GM23248 (cell line): ENCODE measurements around the gene CDH19. TPM values are rescaled to one million over a fixed set of nuclear protein-coding genes. Genes with fewer than 3 reads are reported as not detected.

Experiments
- DNase-seq: peaks from one replicate; pipeline ENCODE4 v3.0.0-alpha.2; 2015
- H2AFZ ChIP-seq: fragments of 200-600 bp; sonication (generic); 2 replicates; pipeline ENCODE4 v1.6.1; 2016; ENCODE audit warnings: antibody characterized with exemption
- H3F3A ChIP-seq: fragments of 200-600 bp; sonication (generic); 2 replicates; pipeline ENCODE4 v1.6.1; 2016; ENCODE audit warnings: mild to moderate bottlenecking, antibody characterized with exemption, mixed run types; ENCODE audit not compliant: insufficient read depth
- H3K27ac ChIP-seq: fragments of 200-600 bp; sonication (generic); 2 replicates; pipeline ENCODE4 v1.5.1; 2016; ENCODE audit warnings: mild to moderate bottlenecking
- H3K27me3 ChIP-seq: fragments of 200-600 bp; sonication (generic); replicated peaks from 2 replicates; pipeline ENCODE4 v1.6.1; 2016; ENCODE audit warnings: mild to moderate bottlenecking; ENCODE audit not compliant: insufficient read depth
- H3K36me3 ChIP-seq: fragments of 200-600 bp; sonication (generic); 2 replicates; pipeline ENCODE4 v1.6.1; 2016; ENCODE audit warnings: low read depth, mild to moderate bottlenecking
- H3K4me1 ChIP-seq: fragments of 200-600 bp; sonication (generic); 2 replicates; pipeline ENCODE4 v1.6.1; 2016; ENCODE audit warnings: mild to moderate bottlenecking; ENCODE audit not compliant: insufficient read depth
- H3K4me2 ChIP-seq: fragments of 200-600 bp; sonication (generic); one replicate; pipeline ENCODE4 v1.6.1; 2016; ENCODE audit warnings: mild to moderate bottlenecking; ENCODE audit not compliant: unreplicated experiment
- H3K4me3 ChIP-seq: fragments of 200-600 bp; sonication (generic); 2 replicates; pipeline ENCODE4 v1.5.1; 2016; ENCODE audit warnings: mild to moderate bottlenecking
- H3K79me2 ChIP-seq: fragments of 200-600 bp; sonication (generic); 2 replicates; pipeline ENCODE4 v1.6.1; 2016; ENCODE audit warnings: mild to moderate bottlenecking; ENCODE audit not compliant: insufficient read depth
- H3K9ac ChIP-seq: fragments of 200-600 bp; sonication (generic); 2 replicates; pipeline ENCODE4 v1.6.1; 2016; ENCODE audit warnings: mild to moderate bottlenecking
- H3K9me2 ChIP-seq: fragments of 200-600 bp; sonication (generic); 2 replicates; pipeline ENCODE4 v1.6.1; 2016; ENCODE audit warnings: mixed run types, mild to moderate bottlenecking, moderate library complexity; ENCODE audit not compliant: insufficient read depth
- H3K9me3 ChIP-seq: fragments of 200-600 bp; sonication (generic); one replicate; pipeline ENCODE4 v1.6.1; 2017; ENCODE audit warnings: low read depth
- H4K20me1 ChIP-seq: fragments of 200-600 bp; sonication (generic); 2 replicates; pipeline ENCODE4 v1.6.0; 2016; ENCODE audit not compliant: insufficient read depth
- EZH2 ChIP-seq: fragments of 200-600 bp; sonication (generic); IDR thresholded peaks from 2 replicates; pipeline ENCODE4 v1.6.1; 2018; ENCODE audit warnings: antibody characterized with exemption, mild to moderate bottlenecking; ENCODE audit not compliant: insufficient read depth, poor library complexity, severe bottlenecking
- EZH2phosphoT487 ChIP-seq: fragments of 200-600 bp; sonication (generic); IDR thresholded peaks from 2 replicates; pipeline ENCODE4 v1.6.1; 2018; ENCODE audit warnings: antibody characterized with exemption, moderate library complexity, mild to moderate bottlenecking, low read depth; ENCODE audit not compliant: insufficient read depth
- WGBS, 2 experiments: methylation state at CpG; one replicate each; pipeline ENCODE4 v1.1.6; 2015 to 2017; ENCODE audit warnings: low lambda C conversion rate in 2 of 2, low coverage in 1 of 2; ENCODE audit errors: missing lambda C conversion rate in 2 of 2; 5-methylcytosine and 5-hydroxymethylcytosine counted together
- in situ Hi-C: fragments of 300-500 bp; cut with MboI; formaldehyde crosslinking; loops from 2 replicates; pipeline ENCODE4 v1.15.0; 2020
- polyA plus RNA-seq: library from polyadenylated mRNA; unstranded; fragments of >200 nt; fragmentation: Nextera tagmentation; extraction: Ambion mirVana; gene quantifications from 2 replicates; pipeline ENCODE4 v1.2.1, GENCODE V29; 2016
- total RNA-seq: library from RNA; depleted of rRNA; stranded (reverse); fragments of >200 nt; shearing (Covaris generic); gene quantifications from 2 replicates; pipeline ENCODE4 v1.2.3, GENCODE V29; 2014

The CDH19 gene
- total and polyA plus RNA-seq, 2 experiments from 2014 or later: not detected

DNA sequence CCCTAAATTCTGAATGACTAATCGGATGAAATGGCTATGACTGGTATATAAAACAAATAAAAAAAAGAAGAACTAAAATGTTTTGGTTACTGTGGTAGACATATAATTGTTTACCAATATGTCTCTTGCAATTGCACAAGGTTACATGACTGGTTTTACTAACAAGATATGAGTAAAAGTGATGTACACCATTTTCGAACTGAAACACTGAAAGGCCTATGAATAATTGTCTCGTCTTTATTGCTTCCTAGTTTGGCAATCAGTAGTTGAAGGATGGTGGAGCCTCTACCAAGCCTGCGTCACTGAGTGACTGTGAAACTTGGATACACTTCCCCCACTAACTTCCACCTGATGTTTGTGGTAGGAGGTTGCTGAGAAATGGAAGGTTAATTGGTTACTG is 16.5 kb downstream of the CDH19 start:
- Histone ChIP-seq H3K79me2 (no peaks in the 10 kb centered on the region), H3K9me3 (no peaks in the 10 kb centered on the region), H3K27me3 (no peaks in the 10 kb centered on the region), H3K27ac (no peak overlapping the region), H4K20me1 (no peaks in the 10 kb centered on the region), H3K4me2 (no peak overlapping the region), H3K9ac (no peak overlapping the region), H3K9me2 (no peaks in the 10 kb centered on the region), H3K36me3 (no peaks in the 10 kb centered on the region), H2AFZ (no peak overlapping the region), H3K4me1 (no peaks in the 10 kb centered on the region), H3F3A (no peaks in the 10 kb centered on the region), H3K4me3 (no peak overlapping the region)
- TF ChIP-seq EZH2: no peak
- TF ChIP-seq EZH2phosphoT487: no peak
- in situ Hi-C loops: no loop called here
- DNase-seq: no peak
- 11 to 21% methylated on average over 4 of the region's 4 CpGs for WGBS, 2 experiments

DNA sequence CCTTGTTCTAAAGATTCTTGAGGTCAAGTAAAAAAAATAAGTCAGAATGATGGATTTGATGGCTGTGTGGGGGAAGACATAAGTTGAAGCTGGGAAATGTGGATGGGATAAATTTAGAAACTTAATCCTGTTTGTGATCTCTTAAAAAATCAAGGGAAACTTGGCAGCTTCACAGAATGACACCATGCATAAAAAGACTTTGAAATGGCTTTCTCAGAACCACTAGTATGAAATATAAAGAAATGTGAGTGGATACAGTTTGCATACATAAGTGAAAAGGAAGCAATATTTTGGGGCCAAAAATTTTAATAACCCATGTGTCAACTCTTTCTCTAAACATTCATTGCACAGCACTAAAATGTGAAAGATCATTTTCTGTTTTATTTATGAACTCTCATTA is 21.7 kb downstream of the CDH19 start:
- Histone ChIP-seq H2AFZ (no peak overlapping the region), H3F3A (no peaks in the 10 kb centered on the region), H3K4me3 (no peak overlapping the region), H3K79me2 (no peaks in the 10 kb centered on the region), H3K27ac (no peak overlapping the region), H3K9me2 (no peaks in the 10 kb centered on the region), H3K27me3 (no peaks in the 10 kb centered on the region), H3K4me1 (no peaks in the 10 kb centered on the region), H3K36me3 (no peaks in the 10 kb centered on the region), H4K20me1 (no peaks in the 10 kb centered on the region), H3K9me3 (no peaks in the 10 kb centered on the region), H3K9ac (no peak overlapping the region), H3K4me2 (no peak overlapping the region)
- in situ Hi-C loops: no loop called here
- TF ChIP-seq EZH2phosphoT487: no peak
- TF ChIP-seq EZH2: no peak
- no peak for DNase-seq

DNA sequence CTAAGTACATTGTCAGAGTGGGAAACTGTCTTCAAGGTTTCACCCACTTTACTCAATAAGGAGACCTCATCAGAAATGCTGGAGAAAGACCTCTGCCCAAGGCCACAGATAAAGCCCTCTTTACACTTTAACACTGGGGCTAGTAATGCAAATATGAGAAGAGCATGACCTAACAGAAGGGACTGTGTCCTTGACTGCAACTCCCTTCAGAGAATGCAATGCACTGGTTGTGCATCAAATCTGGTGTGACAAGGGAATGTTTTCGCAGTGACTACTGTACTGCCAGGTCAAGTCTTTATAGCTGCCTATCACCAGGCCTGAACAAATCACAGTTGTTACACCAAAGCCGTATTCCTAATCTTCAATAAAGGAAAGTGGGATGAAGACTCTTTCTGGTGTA is 28.6 kb downstream of the CDH19 start:
- Histone ChIP-seq H3K9me3 (no peaks in the 10 kb centered on the region), H3K9me2 (no peaks in the 10 kb centered on the region), H3K4me1 (no peaks in the 10 kb centered on the region), H2AFZ (no peak overlapping the region), H3K27me3 (no peaks in the 10 kb centered on the region), H3K27ac (no peak overlapping the region), H3K4me2 (no peak overlapping the region), H3K4me3 (no peak overlapping the region), H3K9ac (no peak overlapping the region), H4K20me1 (no peaks in the 10 kb centered on the region), H3F3A (no peaks in the 10 kb centered on the region), H3K36me3 (no peaks in the 10 kb centered on the region), H3K79me2 (no peaks in the 10 kb centered on the region)
- DNase-seq: no peak
- no peak for TF ChIP-seq EZH2phosphoT487
- TF ChIP-seq EZH2: no peak
- in situ Hi-C loops: no loop called here
- 35% methylated on average over 2 of the region's 2 CpGs for WGBS, 2 experiments

DNA sequence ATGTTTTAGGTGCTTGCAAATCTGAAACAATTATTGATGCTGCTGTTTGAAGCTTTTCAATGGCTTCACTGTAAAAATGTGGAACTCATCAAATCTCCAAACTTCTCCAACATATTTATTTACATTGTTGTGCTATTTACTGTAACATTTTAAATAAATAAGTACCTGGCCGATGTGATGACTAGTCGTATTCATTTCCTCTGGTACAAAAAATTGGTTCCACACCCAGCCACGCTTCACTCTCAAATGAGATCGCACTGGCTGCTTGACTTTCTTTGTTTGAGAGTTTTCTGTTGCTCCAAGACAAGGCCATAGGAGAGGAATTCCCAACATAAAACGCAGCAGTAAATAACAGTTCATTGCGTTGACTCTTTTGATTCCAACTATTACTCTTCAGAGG is 32.0 kb downstream of the CDH19 start:
- Histone ChIP-seq H4K20me1 (no peaks in the 10 kb centered on the region), H3K79me2 (no peaks in the 10 kb centered on the region), H3K9me3 (no peaks in the 10 kb centered on the region), H3K4me1 (no peaks in the 10 kb centered on the region), H3K9ac (no peak overlapping the region), H3K4me2 (no peak overlapping the region), H3K4me3 (no peak overlapping the region), H2AFZ (no peak overlapping the region), H3K9me2 (no peaks in the 10 kb centered on the region), H3K27me3 (no peaks in the 10 kb centered on the region), H3F3A (no peaks in the 10 kb centered on the region), H3K27ac (no peak overlapping the region), H3K36me3 (no peaks in the 10 kb centered on the region)
- in situ Hi-C loops: no loop called here
- DNase-seq: no peak
- no peak for TF ChIP-seq EZH2
- TF ChIP-seq EZH2phosphoT487: no peak
- WGBS, 2 experiments: 10 to 11% methylated on average over 6 of the region's 6 CpGs

DNA sequence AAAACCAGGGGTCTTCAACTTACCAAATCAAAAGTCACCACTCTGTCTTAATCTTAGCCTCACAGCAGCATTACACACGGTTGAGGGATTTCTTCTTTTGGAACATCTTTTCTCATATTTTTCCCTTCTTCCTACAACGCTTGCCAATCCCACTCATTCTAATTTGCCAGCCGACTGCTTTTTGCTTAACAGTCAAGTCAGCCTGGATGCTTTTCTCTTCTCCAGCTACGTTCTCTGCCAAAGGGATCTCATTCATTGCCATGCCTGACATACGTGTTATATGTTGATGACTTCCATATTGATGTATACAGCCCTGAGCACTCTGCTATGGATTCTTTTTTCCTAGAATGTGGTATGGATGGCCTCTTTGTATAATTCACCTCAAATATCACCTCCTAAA is 37.3 kb downstream of the CDH19 start:
- Histone ChIP-seq H3K27ac (no peak overlapping the region), H3K79me2 (no peaks in the 10 kb centered on the region), H4K20me1 (no peaks in the 10 kb centered on the region), H3K4me3 (no peak overlapping the region), H3K9ac (no peak overlapping the region), H3K27me3 (no peaks in the 10 kb centered on the region), H2AFZ (no peak overlapping the region), H3F3A (no peaks in the 10 kb centered on the region), H3K9me3 (no peaks in the 10 kb centered on the region), H3K9me2 (no peaks in the 10 kb centered on the region), H3K4me2 (no peak overlapping the region), H3K4me1 (no peaks in the 10 kb centered on the region), H3K36me3 (no peaks in the 10 kb centered on the region)
- TF ChIP-seq EZH2phosphoT487: no peak
- no peak for TF ChIP-seq EZH2
- in situ Hi-C loops: no loop called here
- DNase-seq: no peak
- WGBS, 2 experiments: 10 to 13% methylated on average over 5 of the region's 5 CpGs
